Common myeloid progenitor, CD34-positive (primary cell): Measurements from ENCODE around the gene PCDH18. TPM values are rescaled to one million over a fixed set of nuclear protein-coding genes. Genes with fewer than 3 reads are reported as not detected.

ENCODE experiments used
- CTCF ChIA-PET: fragments of 350-600 bp; sonication (Branson Sonifier 250); formaldehyde crosslinking; loops from one replicate; lab custom pipeline; 2021; ENCODE audit warnings: antibody characterized with exemption; lab: Charles Lee
- POLR2A ChIA-PET: fragments of 350-600 bp; sonication (Branson Sonifier 250); formaldehyde crosslinking; loops from one replicate; lab custom pipeline; 2021; ENCODE audit warnings: antibody characterized with exemption; lab: Charles Lee
- DNase-seq, 3 donors: peaks; one replicate each; pipeline versions ENCODE4 v3.0.0 to v3.0.0-alpha.2; 2013
- H3K27ac ChIP-seq, 2 experiments: 1 replicate in 1 of 2; 2 replicates in 1 of 2; pipeline ENCODE4 v1.7.0; 2013; ENCODE audit warnings: inconsistent platforms in 2 of 2, low read length in 2 of 2, mild to moderate bottlenecking in 2 of 2, low read depth in 1 of 2, moderate library complexity in 1 of 2; ENCODE audit not compliant: severe bottlenecking in 2 of 2, insufficient read depth in 1 of 2, poor library complexity in 1 of 2
- H3K27me3 ChIP-seq, 5 experiments: replicated peaks in 2 of 5; 1 replicate in 3 of 5; 2 replicates in 2 of 5; pipeline versions ENCODE4 v1.6.1 to v1.7.0; 2013; ENCODE audit warnings: low read length in 4 of 5, mild to moderate bottlenecking in 2 of 5, moderate library complexity in 2 of 5, inconsistent platforms in 1 of 5; ENCODE audit not compliant: insufficient read depth in 5 of 5, control insufficient read depth in 4 of 5
- H3K36me3 ChIP-seq, 4 experiments: 1 replicate in 2 of 4; 2 replicates in 2 of 4; pipeline versions ENCODE4 v1.6.1 to v1.7.0; 2013; ENCODE audit warnings: low read length in 3 of 4, control low read depth in 1 of 4, mild to moderate bottlenecking in 1 of 4; ENCODE audit not compliant: control insufficient read depth in 4 of 4, insufficient read depth in 4 of 4
- H3K4me1 ChIP-seq, 4 experiments: 1 replicate in 3 of 4; 2 replicates in 1 of 4; pipeline versions ENCODE4 v1.6.1 to v1.7.1; 2013; ENCODE audit warnings: low read length in 3 of 4, mild to moderate bottlenecking in 3 of 4, control low read depth in 1 of 4, inconsistent platforms in 1 of 4, moderate library complexity in 1 of 4; ENCODE audit not compliant: control insufficient read depth in 4 of 4, insufficient read depth in 4 of 4; ENCODE audit errors: control extremely low read depth in 1 of 4
- H3K4me3 ChIP-seq, 7 experiments: 1 replicate in 4 of 7; 2 replicates in 3 of 7; pipeline versions ENCODE4 v1.5.1 to v1.7.0; 2013; ENCODE audit warnings: mild to moderate bottlenecking in 7 of 7, low read length in 6 of 7, moderate library complexity in 6 of 7, inconsistent platforms in 2 of 7, low read depth in 2 of 7, control low read depth in 1 of 7; ENCODE audit not compliant: insufficient read depth in 4 of 7, control insufficient read depth in 1 of 7; ENCODE audit errors: extremely low read depth in 1 of 7
- H3K9me3 ChIP-seq, 5 experiments: 1 replicate in 4 of 5; 2 replicates in 1 of 5; pipeline versions ENCODE4 v1.6.1 to v1.7.1; 2013; ENCODE audit warnings: low read length in 4 of 5, mild to moderate bottlenecking in 2 of 5, inconsistent platforms in 1 of 5, low read depth in 1 of 5, moderate library complexity in 1 of 5; ENCODE audit not compliant: control insufficient read depth in 4 of 5, insufficient read depth in 2 of 5; ENCODE audit errors: control extremely low read depth in 1 of 5
- WGBS: methylation state at CpG from one replicate; pipeline ENCODE4 v1.1.5; 2013; ENCODE audit not compliant: insufficient coverage; 5-methylcytosine and 5-hydroxymethylcytosine counted together
- polyA plus RNA-seq: library from polyadenylated mRNA; unstranded; fragments of 120-200 nt; gene quantifications from one replicate; pipeline ENCODE4 v1.2.1, GENCODE V29; 2013

Gene PCDH18, protein sequence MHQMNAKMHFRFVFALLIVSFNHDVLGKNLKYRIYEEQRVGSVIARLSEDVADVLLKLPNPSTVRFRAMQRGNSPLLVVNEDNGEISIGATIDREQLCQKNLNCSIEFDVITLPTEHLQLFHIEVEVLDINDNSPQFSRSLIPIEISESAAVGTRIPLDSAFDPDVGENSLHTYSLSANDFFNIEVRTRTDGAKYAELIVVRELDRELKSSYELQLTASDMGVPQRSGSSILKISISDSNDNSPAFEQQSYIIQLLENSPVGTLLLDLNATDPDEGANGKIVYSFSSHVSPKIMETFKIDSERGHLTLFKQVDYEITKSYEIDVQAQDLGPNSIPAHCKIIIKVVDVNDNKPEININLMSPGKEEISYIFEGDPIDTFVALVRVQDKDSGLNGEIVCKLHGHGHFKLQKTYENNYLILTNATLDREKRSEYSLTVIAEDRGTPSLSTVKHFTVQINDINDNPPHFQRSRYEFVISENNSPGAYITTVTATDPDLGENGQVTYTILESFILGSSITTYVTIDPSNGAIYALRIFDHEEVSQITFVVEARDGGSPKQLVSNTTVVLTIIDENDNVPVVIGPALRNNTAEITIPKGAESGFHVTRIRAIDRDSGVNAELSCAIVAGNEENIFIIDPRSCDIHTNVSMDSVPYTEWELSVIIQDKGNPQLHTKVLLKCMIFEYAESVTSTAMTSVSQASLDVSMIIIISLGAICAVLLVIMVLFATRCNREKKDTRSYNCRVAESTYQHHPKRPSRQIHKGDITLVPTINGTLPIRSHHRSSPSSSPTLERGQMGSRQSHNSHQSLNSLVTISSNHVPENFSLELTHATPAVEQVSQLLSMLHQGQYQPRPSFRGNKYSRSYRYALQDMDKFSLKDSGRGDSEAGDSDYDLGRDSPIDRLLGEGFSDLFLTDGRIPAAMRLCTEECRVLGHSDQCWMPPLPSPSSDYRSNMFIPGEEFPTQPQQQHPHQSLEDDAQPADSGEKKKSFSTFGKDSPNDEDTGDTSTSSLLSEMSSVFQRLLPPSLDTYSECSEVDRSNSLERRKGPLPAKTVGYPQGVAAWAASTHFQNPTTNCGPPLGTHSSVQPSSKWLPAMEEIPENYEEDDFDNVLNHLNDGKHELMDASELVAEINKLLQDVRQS
- not detected for polyA plus RNA-seq

DNA sequence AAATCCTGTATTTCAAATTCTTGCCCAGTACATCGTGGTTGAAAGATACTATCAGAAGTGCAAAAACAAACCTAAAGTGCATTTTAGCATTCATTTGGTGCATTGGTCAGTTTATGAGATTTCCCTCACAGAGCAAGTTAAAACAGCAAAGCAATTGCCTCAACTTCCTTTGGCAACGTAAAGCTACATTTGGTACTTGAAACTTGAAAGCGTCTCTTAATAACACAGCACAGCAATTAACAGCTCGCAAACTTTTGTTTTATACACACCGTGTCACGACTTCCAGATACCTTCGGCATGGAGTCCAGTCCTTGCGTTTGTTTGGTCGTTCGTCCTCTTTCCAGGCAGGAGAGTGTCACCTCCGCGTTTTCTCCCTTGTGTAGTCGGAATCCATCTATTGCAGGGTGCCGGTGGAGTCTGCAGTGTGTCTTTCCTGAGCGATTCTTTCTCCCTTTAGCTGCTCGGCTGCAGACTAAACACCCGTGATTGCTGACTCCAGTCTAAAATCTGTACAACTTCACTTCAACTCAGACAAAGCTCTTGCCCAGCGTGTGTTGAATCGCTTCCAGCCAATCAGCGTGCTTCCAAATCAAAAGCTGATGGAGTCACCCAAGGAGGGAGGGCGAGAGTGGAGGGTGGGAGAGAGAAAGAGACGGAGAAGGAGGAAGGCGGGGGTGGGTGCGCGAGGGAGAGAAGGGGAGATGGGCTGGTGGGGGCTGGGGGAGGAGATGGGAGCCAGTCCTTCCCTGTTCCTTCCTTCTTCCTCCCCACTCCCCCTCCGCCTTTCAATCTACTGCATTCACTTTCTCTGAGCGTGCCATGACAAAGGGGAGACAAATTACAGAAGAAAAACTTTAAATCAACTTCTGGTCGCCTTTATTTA is at the start of gene PCDH18:
Gene PCDH18, minus strand, starts transcription at position 509 of the 883 bp plus-strand sequence. Its CDS starts 406 bp downstream, at position 103.
- Histone ChIP-seq H3K36me3 (no peaks in the 10 kb centered on the region), H3K4me1 (no peaks in the 10 kb centered on the region), H3K4me3 (peak within 1 kb of the TSS in 1 of 7 experiments; percentile 13), H3K9me3 (no peaks in the 10 kb centered on the region), H3K27ac (no peak within 1 kb of the TSS), H3K27me3 (peaks cover 4 to 19% (median 11%) of the 10 kb centered on the region in 5 experiments)
- DNase-seq: peak in 1 of 3 donors; percentile 0
- ChIA-PET CTCF (no interaction called here), POLR2A (no interaction called here)
- under 1% methylated on average over 21 of the region's 28 CpGs for WGBS

DNA sequence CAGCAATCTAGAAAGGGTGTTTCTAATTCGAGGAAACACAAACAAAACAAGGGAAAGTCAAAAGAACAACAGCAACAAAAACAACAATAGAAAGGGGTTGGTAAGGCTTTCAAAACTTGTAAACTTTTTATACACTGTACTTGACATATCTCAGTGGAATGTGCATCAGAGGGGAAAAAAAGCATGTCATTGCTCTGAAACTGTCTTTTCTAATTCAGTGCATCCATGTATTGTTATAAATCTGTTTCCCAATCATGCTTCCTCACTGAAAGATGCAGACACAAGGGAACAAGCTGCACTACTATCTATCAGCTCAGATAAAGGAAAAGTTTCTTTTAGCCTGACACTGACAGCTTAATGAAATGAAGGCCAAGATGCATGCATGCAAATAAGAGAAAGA is 44.2 kb upstream of the PCDH18 start:
- Histone ChIP-seq H3K4me3 (no peak overlapping the region), H3K27ac (no peak overlapping the region), H3K4me1 (no peaks in the 10 kb centered on the region), H3K36me3 (no peaks in the 10 kb centered on the region), H3K9me3 (no peaks in the 10 kb centered on the region), H3K27me3 (no peaks in the 10 kb centered on the region)
- POLR2A ChIA-PET: no interaction called here
- CTCF ChIA-PET: interaction anchor here (2.0 kb wide), 1 partner anchor 10 kb away, joined by 4 read pairs; no protein-coding TSS in a partner anchor
- no peak for DNase-seq
- no CpG with 5 or more reads among the region's 1 CpG for WGBS

DNA sequence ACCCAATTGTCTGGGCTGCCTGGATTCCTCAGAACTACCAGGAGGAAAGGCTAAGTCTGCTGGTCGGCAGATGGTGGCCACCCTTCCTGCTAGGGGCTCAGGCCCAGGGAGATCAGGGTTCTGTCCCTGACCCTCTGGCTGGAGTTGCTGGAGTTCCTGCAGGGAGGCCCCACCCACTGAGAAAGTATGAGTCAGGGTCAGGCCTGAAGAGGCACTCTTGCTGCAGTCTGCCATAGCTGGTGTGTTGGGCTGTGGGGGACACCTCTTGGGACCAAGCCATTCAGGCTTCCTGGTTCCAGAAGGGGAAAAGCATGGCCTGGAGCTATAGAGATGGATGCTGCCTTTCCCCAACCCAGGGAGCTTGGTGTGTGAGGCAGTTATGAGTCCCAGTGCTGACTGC is 40.4 kb upstream of the PCDH18 start:
- Histone ChIP-seq H3K36me3 (no peaks in the 10 kb centered on the region), H3K9me3 (no peaks in the 10 kb centered on the region), H3K27me3 (no peaks in the 10 kb centered on the region), H3K27ac (no peak overlapping the region), H3K4me3 (no peak overlapping the region), H3K4me1 (no peaks in the 10 kb centered on the region)
- DNase-seq: no peak
- 100% methylated on average over 1 of the region's 1 CpG for WGBS
- POLR2A ChIA-PET: no interaction called here
- CTCF ChIA-PET: no interaction called here

DNA sequence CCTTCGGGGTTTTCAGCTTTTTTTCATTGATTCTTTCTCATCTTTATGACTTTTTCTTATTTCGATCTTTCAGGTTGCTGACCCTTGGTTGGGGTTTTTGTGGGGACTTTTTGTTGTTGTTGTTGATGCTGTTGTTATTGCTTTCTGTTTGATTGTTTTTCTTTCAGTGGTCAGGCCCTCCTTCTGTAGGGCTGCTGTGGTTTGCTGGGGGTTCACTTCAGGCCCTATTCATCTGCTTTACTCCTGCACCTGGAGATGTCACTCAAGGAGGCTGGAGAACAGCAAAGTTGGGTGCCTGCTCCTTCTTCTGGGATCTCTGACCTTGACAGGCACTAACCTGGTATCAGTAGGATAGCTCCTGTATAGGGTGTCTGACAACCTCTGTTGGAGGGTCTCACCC is 39.9 kb upstream of the PCDH18 start:
- POLR2A ChIA-PET: no interaction called here
- no CpG with 5 or more reads among the region's 2 CpGs for WGBS
- CTCF ChIA-PET: no interaction called here
- Histone ChIP-seq H3K9me3 (no peaks in the 10 kb centered on the region), H3K4me3 (no peak overlapping the region), H3K4me1 (no peaks in the 10 kb centered on the region), H3K27ac (no peak overlapping the region), H3K36me3 (no peaks in the 10 kb centered on the region), H3K27me3 (no peaks in the 10 kb centered on the region)
- DNase-seq: no peak

DNA sequence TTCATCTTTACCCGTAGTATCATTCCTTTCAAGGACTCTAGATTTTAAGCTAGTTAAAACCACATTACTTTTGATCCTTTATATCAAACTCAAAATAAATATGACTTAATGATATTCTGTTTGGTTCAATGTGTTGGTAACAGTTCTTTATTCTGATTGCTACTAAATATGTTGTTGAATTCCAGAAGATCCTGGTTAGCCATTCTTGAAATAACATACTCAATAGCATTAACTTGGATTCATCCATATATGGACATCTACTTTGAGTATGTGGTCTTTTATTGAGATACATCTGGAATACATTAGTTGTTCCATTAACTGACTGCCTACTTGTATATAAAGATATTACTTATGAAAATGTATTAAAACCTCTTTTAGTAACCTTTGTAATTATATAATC is 27.5 kb upstream of the PCDH18 start:
- WGBS: no CpG with 5 or more reads among the region's 1 CpG
- Histone ChIP-seq H3K27ac (no peak overlapping the region), H3K27me3 (no peaks in the 10 kb centered on the region), H3K4me3 (no peak overlapping the region), H3K36me3 (no peaks in the 10 kb centered on the region), H3K4me1 (no peaks in the 10 kb centered on the region), H3K9me3 (no peaks in the 10 kb centered on the region)
- no peak for DNase-seq
- ChIA-PET POLR2A (no interaction called here), CTCF (no interaction called here)

DNA sequence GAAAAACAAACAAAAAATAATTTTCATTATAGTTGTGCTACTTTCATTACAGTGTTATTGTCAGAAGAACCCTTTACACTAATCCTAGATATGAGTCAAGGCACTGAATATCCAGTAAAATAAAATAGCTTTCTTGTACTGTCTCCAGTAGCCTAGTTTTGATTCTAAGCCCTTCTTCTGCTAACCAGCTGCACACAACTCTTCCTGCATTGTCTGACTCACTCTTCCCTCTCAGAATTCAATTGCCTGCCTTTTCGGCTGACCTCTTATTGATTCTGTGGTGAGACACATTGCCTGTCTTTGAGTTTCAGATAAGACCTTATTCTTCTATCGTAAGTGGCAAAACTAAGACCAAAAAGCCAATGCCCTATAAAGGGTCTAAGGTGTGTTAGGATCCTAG is 26.7 kb upstream of the PCDH18 start:
- WGBS: 57% methylated on average over 1 of the region's 2 CpGs
- POLR2A ChIA-PET: no interaction called here
- CTCF ChIA-PET: no interaction called here

More for the DNA sequence above, 26.7 kb upstream of the PCDH18 start:
- DNase-seq: no peak
- H3K27me3 ChIP-seq: no peaks in the 10 kb centered on the region
- H3K27ac ChIP-seq: no peak overlapping the region
- H3K4me3 ChIP-seq: no peak overlapping the region
- no peaks in the 10 kb centered on the region for H3K36me3 ChIP-seq
- H3K9me3 ChIP-seq: no peaks in the 10 kb centered on the region
- no peaks in the 10 kb centered on the region for H3K4me1 ChIP-seq
